ENCODE measurements around the gene KCTD1.

Gene KCTD1

GRCh38 chr18:26565514-26565913, 17.2 kb upstream of the KCTD1 start:
- H3K4me3 ChIP-seq (replicated peaks; ENCODE audit: insufficient read depth, low read length): no peak overlapping the region
- TF ChIP-seq GABPA (IDR thresholded peaks at IDR 0.05; ENCODE audit: low read depth) (no peak), REST (IDR thresholded peaks at IDR 0.05; ENCODE audit: insufficient replicate concordance, low read depth) (no peak), SPI1 (IDR thresholded peaks at IDR 0.05; ENCODE audit: borderline replicate concordance, low read depth) (no peak), CTCF (IDR thresholded peaks at IDR 0.05; ENCODE audit: insufficient read depth, low read length) (no peak), POLR2AphosphoS5 (IDR thresholded peaks at IDR 0.05; ENCODE audit: low read depth) (no peak)
- no peak overlapping the region for H3K27ac ChIP-seq (replicated peaks)
- H3K27me3 ChIP-seq (ENCODE audit: insufficient read depth, poor library complexity, severe bottlenecking): peaks cover 7% of the 10 kb centered on the region
- DNase-seq (ENCODE audit: low read depth in 1 of 2, low spot score in 1 of 2): no peak

GRCh38 chr18:26563024-26563423, 14.7 kb upstream of the KCTD1 start:
- H3K4me3 ChIP-seq (replicated peaks; ENCODE audit: insufficient read depth, low read length): no peak overlapping the region
- DNase-seq (ENCODE audit: low read depth in 1 of 2, low spot score in 1 of 2): no peak
- H3K27ac ChIP-seq (replicated peaks): no peak overlapping the region
- TF ChIP-seq POLR2AphosphoS5 (IDR thresholded peaks at IDR 0.05; ENCODE audit: low read depth) (no peak), CTCF (IDR thresholded peaks at IDR 0.05; ENCODE audit: insufficient read depth, low read length) (no peak), GABPA (IDR thresholded peaks at IDR 0.05; ENCODE audit: low read depth) (no peak)
- H3K27me3 ChIP-seq (ENCODE audit: insufficient read depth, poor library complexity, severe bottlenecking): peaks cover 9% of the 10 kb centered on the region

- TF ChIP-seq GABPA (IDR thresholded peaks at IDR 0.05; ENCODE audit: low read depth) (no peak), POLR2AphosphoS5 (IDR thresholded peaks at IDR 0.05; ENCODE audit: low read depth) (no peak), CTCF (IDR thresholded peaks at IDR 0.05; ENCODE audit: insufficient read depth, low read length) (no peak), SPI1 (IDR thresholded peaks at IDR 0.05; ENCODE audit: borderline replicate concordance, low read depth) (no peak), REST (IDR thresholded peaks at IDR 0.05; ENCODE audit: insufficient replicate concordance, low read depth) (no peak)
- H3K4me3 ChIP-seq (replicated peaks; ENCODE audit: insufficient read depth, low read length): no peak overlapping the region
- no peak overlapping the region for H3K27ac ChIP-seq (replicated peaks)
- peaks cover 11% of the 10 kb centered on the region for H3K27me3 ChIP-seq (ENCODE audit: insufficient read depth, poor library complexity, severe bottlenecking)
- DNase-seq (ENCODE audit: low read depth in 1 of 2, low spot score in 1 of 2): no peak
These were observed 14.2 kb upstream of the KCTD1 start for GRCh38 chr18:26562568-26562967.

GRCh38 chr18:26561769-26562168, 13.4 kb upstream of the KCTD1 start:
- Histone ChIP-seq H3K4me3 (replicated peaks; ENCODE audit: insufficient read depth, low read length) (no peak overlapping the region), H3K27ac (replicated peaks) (no peak overlapping the region), H3K27me3 (ENCODE audit: insufficient read depth, poor library complexity, severe bottlenecking) (peaks cover 14% of the 10 kb centered on the region)
- TF ChIP-seq REST (IDR thresholded peaks at IDR 0.05; ENCODE audit: insufficient replicate concordance, low read depth) (no peak), CTCF (IDR thresholded peaks at IDR 0.05; ENCODE audit: insufficient read depth, low read length) (no peak), GABPA (IDR thresholded peaks at IDR 0.05; ENCODE audit: low read depth) (no peak), SPI1 (IDR thresholded peaks at IDR 0.05; ENCODE audit: borderline replicate concordance, low read depth) (no peak), POLR2AphosphoS5 (IDR thresholded peaks at IDR 0.05; ENCODE audit: low read depth) (no peak)
- DNase-seq (ENCODE audit: low read depth in 1 of 2, low spot score in 1 of 2): no peak
